Keratinocyte (primary cell): ENCODE data around the gene WDR35. TPM values are rescaled to one million over a fixed set of nuclear protein-coding genes. Genes with fewer than 3 reads are reported as not detected.

Source experiments
- DNase-seq: peaks from one replicate; pipeline ENCODE4 v3.0.0-alpha.2; 2011; ENCODE audit warnings: low read depth, missing footprints, low spot score
- FAIRE-seq: peaks from 2 replicates; lab custom pipeline; 2011; peaks lifted over from hg19 to GRCh38; lab: Jason Lieb, UNC
- H2AFZ ChIP-seq: 2 replicates; pipeline ENCODE4 v1.6.0; 2012; ENCODE audit warnings: low read length, control low read depth, inconsistent platforms; ENCODE audit not compliant: control insufficient read depth
- H3K27ac ChIP-seq: 2 replicates; pipeline ENCODE4 v1.5.1; 2011; ENCODE audit warnings: low read length; ENCODE audit not compliant: control insufficient read depth, insufficient read depth
- H3K27me3 ChIP-seq: 3 replicates; pipeline ENCODE4 v1.6.0; 2011; ENCODE audit warnings: low read length; ENCODE audit not compliant: control insufficient read depth, insufficient read depth; ENCODE audit errors: extremely low read depth
- H3K36me3 ChIP-seq, 2 experiments: 2 replicates in 1 of 2; 3 replicates in 1 of 2; pipeline ENCODE4 v1.5.1; 2011; ENCODE audit warnings: low read length in 2 of 2, mild to moderate bottlenecking in 1 of 2; ENCODE audit not compliant: control insufficient read depth in 2 of 2, insufficient read depth in 2 of 2; ENCODE audit errors: extremely low read depth in 1 of 2
- H3K4me1 ChIP-seq: 3 replicates; pipeline ENCODE4 v1.5.1; 2011; ENCODE audit warnings: low read length; ENCODE audit not compliant: control insufficient read depth, insufficient read depth; ENCODE audit errors: extremely low read depth
- H3K4me2 ChIP-seq: 3 replicates; pipeline ENCODE4 v1.6.0; 2011; ENCODE audit warnings: low read depth, low read length; ENCODE audit not compliant: control insufficient read depth, insufficient read depth; ENCODE audit errors: extremely low read depth
- H3K4me3 ChIP-seq, 3 experiments: fragments of 200-600 bp in 1 of 3; sonication (generic) in 1 of 3; 2 replicates in 2 of 3; 3 replicates in 1 of 3; pipeline ENCODE4 v1.5.1; 2011 to 2016; ENCODE audit warnings: low read length in 3 of 3, mild to moderate bottlenecking in 3 of 3, control low read depth in 2 of 3, inconsistent platforms in 1 of 3, low read depth in 1 of 3, mixed read lengths in 1 of 3, mixed run types in 1 of 3, moderate library complexity in 1 of 3; ENCODE audit not compliant: control insufficient read depth in 2 of 3, insufficient read depth in 2 of 3; ENCODE audit errors: extremely low read depth in 1 of 3
- H3K79me2 ChIP-seq: 2 replicates; pipeline ENCODE4 v1.6.0; 2012; ENCODE audit warnings: low read length; ENCODE audit not compliant: control insufficient read depth, insufficient read depth
- H3K9ac ChIP-seq: 3 replicates; pipeline ENCODE4 v1.6.0; 2011; ENCODE audit warnings: low read length; ENCODE audit not compliant: control insufficient read depth, insufficient read depth; ENCODE audit errors: extremely low read depth
- H3K9me1 ChIP-seq: 3 replicates; pipeline ENCODE4 v1.6.0; 2011; ENCODE audit warnings: low read length; ENCODE audit not compliant: control insufficient read depth, insufficient read depth; ENCODE audit errors: extremely low read depth
- H3K9me3 ChIP-seq: 2 replicates; pipeline ENCODE4 v1.5.1; 2012; ENCODE audit warnings: low read depth, low read length; ENCODE audit not compliant: control insufficient read depth
- H4K20me1 ChIP-seq: 3 replicates; pipeline ENCODE4 v1.6.0; 2011; ENCODE audit warnings: low read length; ENCODE audit not compliant: control insufficient read depth, insufficient read depth; ENCODE audit errors: extremely low read depth
- CTCF ChIP-seq, 3 experiments: IDR thresholded peaks in 1 of 3; conservative IDR thresholded peaks in 1 of 3; optimal IDR thresholded peaks in 1 of 3; 2 replicates in 2 of 3; 3 replicates in 1 of 3; pipeline versions ENCODE3 to v1.5.1; 2011; ENCODE audit warnings: low read length in 3 of 3, mild to moderate bottlenecking in 3 of 3, moderate library complexity in 2 of 3, control low read depth in 1 of 3, inconsistent platforms in 1 of 3; ENCODE audit not compliant: insufficient read depth in 2 of 3; ENCODE audit errors: extremely low read depth in 1 of 3
- EZH2 ChIP-seq: IDR thresholded peaks from one replicate; pipeline ENCODE4 v1.6.1; 2012; ENCODE audit warnings: inconsistent platforms, mild to moderate bottlenecking, low read length, moderate library complexity
- dilution Hi-C: fragments of 300-500 bp; cut with MboI; formaldehyde crosslinking; loops from one replicate; pipeline ENCODE4 v1.7.0; 2020; ENCODE audit warnings: low sequenced_read_pairs; ENCODE audit not compliant: extremely low pct_ligation_motif_present
- polyA plus RNA-seq, 5 experiments: library from polyadenylated mRNA; depleted of rRNA in 3 of 5; stranded (reverse) in 3 of 5; stranded (forward) in 1 of 5; unstranded in 1 of 5; fragments of >200 nt; gene quantifications; 1 replicate in 1 of 5; 2 replicates in 3 of 5; 3 replicates in 1 of 5; pipeline versions ENCODE4 v1.2.1 to v1.2.3, GENCODE V29; 2011 to 2012; ENCODE audit warnings: missing spikeins in 2 of 5, low read depth in 1 of 5, low replicate concordance in 1 of 5

Gene WDR35
- polyA plus RNA-seq, 1 donor (not counting 4 experiments of a cell fraction or from before 2014, with no cell fraction given) = 8.8 TPM

DNA sequence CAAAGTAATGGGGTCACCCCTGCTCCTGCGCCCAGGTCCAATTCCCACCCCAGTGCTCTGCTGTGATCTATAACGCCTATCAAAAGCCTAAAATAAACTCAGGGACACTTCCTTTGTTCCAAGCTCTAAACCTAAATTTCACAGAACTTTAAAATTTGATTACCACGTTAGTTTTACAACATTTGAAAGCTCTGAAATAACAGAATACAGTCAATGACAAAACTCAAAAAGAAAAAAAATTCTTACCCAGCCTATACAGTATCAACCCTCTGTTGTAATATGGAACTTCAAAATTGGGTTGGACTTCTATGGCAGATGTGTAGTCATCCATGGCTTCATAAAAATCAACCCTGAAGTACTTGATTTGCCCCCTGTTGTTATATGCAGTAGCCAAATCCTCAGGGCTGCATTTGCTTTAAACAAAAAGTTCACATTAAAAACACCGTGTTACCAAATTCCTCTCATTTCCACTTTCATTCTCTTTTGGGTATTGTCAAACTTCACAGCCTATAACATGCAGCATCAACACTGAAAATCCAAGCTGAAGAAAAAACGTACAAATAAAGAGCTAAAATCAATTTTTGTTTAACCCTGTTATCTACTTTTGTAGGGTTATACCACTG, 92.2 kb downstream of the WDR35 start:
- no peaks in the 10 kb centered on the region for H4K20me1 ChIP-seq
- H3K9me1 ChIP-seq = no peaks in the 10 kb centered on the region
- no peaks in the 10 kb centered on the region for H3K36me3 ChIP-seq
- no peaks in the 10 kb centered on the region for H3K9me3 ChIP-seq
- H3K79me2 ChIP-seq = peaks cover 38% of the 10 kb centered on the region
- no peak overlapping the region for H2AFZ ChIP-seq
- H3K4me1 ChIP-seq = peaks cover 19% of the 10 kb centered on the region
- DNase-seq (no peak), FAIRE-seq (peak; percentile 13)
- TF ChIP-seq CTCF (optimal IDR thresholded peaks at IDR 0.05 in 1 of 3, IDR thresholded peaks at IDR 0.05 in 1 of 3, conservative IDR thresholded peaks at IDR 0.05 in 1 of 3; ENCODE audit: extremely low read depth in 1 of 3, insufficient read depth in 2 of 3, low read length in 3 of 3) = no peak
- TF ChIP-seq EZH2 = no peak
- H3K4me2 ChIP-seq = peak overlapping the region; percentile 17
- H3K4me3 ChIP-seq = no peak overlapping the region
- H3K27me3 ChIP-seq = no peaks in the 10 kb centered on the region
- H3K9ac ChIP-seq = no peak overlapping the region
- H3K27ac ChIP-seq = no peak overlapping the region
- dilution Hi-C loops = no loop called here

DNA sequence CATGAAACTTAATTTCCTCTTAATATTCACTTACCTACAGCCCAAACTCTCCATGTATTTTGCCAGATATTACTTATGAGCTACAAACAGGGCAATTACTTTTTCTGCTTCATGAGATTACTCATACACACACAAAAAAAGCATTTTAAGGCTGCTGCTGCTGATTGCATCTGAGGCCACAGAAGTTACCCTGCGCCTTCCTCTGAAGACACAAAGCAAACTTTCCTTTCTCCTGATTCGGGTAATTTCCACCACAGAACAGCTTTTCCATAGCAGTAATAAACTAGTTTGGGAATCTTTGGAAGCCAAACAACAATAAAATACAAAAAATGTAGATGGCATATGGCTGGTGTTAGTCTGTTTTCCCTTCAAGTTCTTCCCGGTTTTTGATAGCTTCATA, 94.4 kb downstream of the WDR35 start:
- Histone ChIP-seq H3K4me1 (peaks cover 15% of the 10 kb centered on the region), H3K4me2 (no peak overlapping the region), H3K4me3 (no peak overlapping the region), H3K9me1 (no peaks in the 10 kb centered on the region), H3K36me3 (no peaks in the 10 kb centered on the region), H3K9ac (no peak overlapping the region), H3K9me3 (no peaks in the 10 kb centered on the region), H3K27me3 (no peaks in the 10 kb centered on the region), H3K79me2 (peaks cover 29% of the 10 kb centered on the region), H3K27ac (no peak overlapping the region), H4K20me1 (no peaks in the 10 kb centered on the region), H2AFZ (no peak overlapping the region)
- FAIRE-seq (no peak), DNase-seq (no peak)
- no peak for TF ChIP-seq EZH2
- no peak for TF ChIP-seq CTCF (optimal IDR thresholded peaks at IDR 0.05 in 1 of 3, IDR thresholded peaks at IDR 0.05 in 1 of 3, conservative IDR thresholded peaks at IDR 0.05 in 1 of 3; ENCODE audit: extremely low read depth in 1 of 3, insufficient read depth in 2 of 3, low read length in 3 of 3)
- dilution Hi-C loops = no loop called here
